Calu3 (cell line): Measurements from ENCODE around the gene IL6ST. TPM values are rescaled to one million over a fixed set of nuclear protein-coding genes. Genes with fewer than 3 reads are reported as not detected.

ENCODE experiments used
- BruUV-seq: library from RNA; stranded (reverse); fragments of 400-500 nt; replicated peaks from 2 replicates; lab custom pipeline; 2021; lab: Mats Ljungman, UMichigan
- CTCF ChIA-PET: fragments of 300-600 bp; sonication (Branson Sonifier 250); formaldehyde crosslinking; loops from one replicate; lab custom pipeline; 2022; ENCODE audit warnings: antibody characterized with exemption; lab: Charles Lee
- DNase-seq: peaks from one replicate; pipeline ENCODE4 v3.0.0; 2022
- H3K27ac Mint-ChIP-seq: one replicate; pipeline ENCODE4 v1.8.0; 2022; ENCODE audit warnings: mixed read lengths; ENCODE audit not compliant: unreplicated experiment
- H3K27me3 Mint-ChIP-seq: one replicate; pipeline ENCODE4 v1.8.0; 2022; ENCODE audit warnings: mixed read lengths; ENCODE audit not compliant: unreplicated experiment
- H3K36me3 Mint-ChIP-seq: one replicate; pipeline ENCODE4 v1.8.0; 2022; ENCODE audit warnings: mild to moderate bottlenecking, moderate library complexity, mixed read lengths; ENCODE audit not compliant: insufficient read depth, unreplicated experiment
- H3K4me1 Mint-ChIP-seq: one replicate; pipeline ENCODE4 v1.8.0; 2022; ENCODE audit warnings: mild to moderate bottlenecking, low read depth, mixed read lengths; ENCODE audit not compliant: unreplicated experiment
- H3K4me3 Mint-ChIP-seq: one replicate; pipeline ENCODE4 v1.8.0; 2022; ENCODE audit warnings: mild to moderate bottlenecking, low read depth, moderate library complexity, mixed read lengths; ENCODE audit not compliant: unreplicated experiment
- H3K9me3 Mint-ChIP-seq: one replicate; pipeline ENCODE4 v1.8.0; 2022; ENCODE audit warnings: low read depth, mixed read lengths; ENCODE audit not compliant: unreplicated experiment
- CTCF ChIP-seq: fragments of 200-600 bp; IDR thresholded peaks from one replicate; pipeline ENCODE4 v1.8.0; 2022; ENCODE audit warnings: antibody characterized with exemption; ENCODE audit not compliant: unreplicated experiment
- intact Hi-C: fragments of 100-400 bp; cut with micrococcal nuclease; formaldehyde crosslinking; loops from one replicate; pipeline ENCODE4 v1.10.0; 2022; ENCODE audit not compliant: unreplicated experiment
- total RNA-seq: library from RNA; stranded (reverse); gene quantifications from 2 replicates; pipeline ENCODE4 v1.2.3, GENCODE V29; 2022

IL6ST gene
- total RNA-seq, 1 experiment from 2014 or later = 100 TPM

- H3K4me3 Mint-ChIP-seq = no peak overlapping the region
- H3K27ac Mint-ChIP-seq = no peak overlapping the region
- CTCF ChIA-PET = no interaction called here
- intact Hi-C loops = no loop called here
- no peak for DNase-seq
- H3K36me3 Mint-ChIP-seq = peaks cover 9% of the 10 kb centered on the region
- no peak for TF ChIP-seq CTCF
- no peaks in the 10 kb centered on the region for H3K9me3 Mint-ChIP-seq
- no TSS peak for BruUV-seq
- H3K4me1 Mint-ChIP-seq = peaks cover 8% of the 10 kb centered on the region
- H3K27me3 Mint-ChIP-seq = no peaks in the 10 kb centered on the region
Measured at GRCh38 chr5:55973296-55973695, 21.5 kb downstream of the IL6ST start.

GRCh38 chr5:55969956-55970355 lies 24.8 kb downstream of the IL6ST start:
- no peak overlapping the region for H3K27ac Mint-ChIP-seq
- intact Hi-C loops = no loop called here
- no TSS peak for BruUV-seq
- H3K36me3 Mint-ChIP-seq = no peaks in the 10 kb centered on the region
- no peaks in the 10 kb centered on the region for H3K27me3 Mint-ChIP-seq
- no peak for TF ChIP-seq CTCF
- H3K9me3 Mint-ChIP-seq = no peaks in the 10 kb centered on the region
- CTCF ChIA-PET = no interaction called here
- peaks cover 8% of the 10 kb centered on the region for H3K4me1 Mint-ChIP-seq
- no peak overlapping the region for H3K4me3 Mint-ChIP-seq
- no peak for DNase-seq

- Mint-ChIP-seq H3K9me3 (no peaks in the 10 kb centered on the region), H3K27ac (no peak overlapping the region), H3K4me1 (peaks cover 8% of the 10 kb centered on the region), H3K27me3 (no peaks in the 10 kb centered on the region), H3K36me3 (peaks cover 3% of the 10 kb centered on the region), H3K4me3 (no peak overlapping the region)
- intact Hi-C loops = no loop called here
- DNase-seq = no peak
- TF ChIP-seq CTCF = no peak
- no TSS peak for BruUV-seq
- CTCF ChIA-PET = no interaction called here
Measured at GRCh38 chr5:55966284-55966683, 28.5 kb downstream of the IL6ST start.

GRCh38 chr5:55965525-55965924 lies 29.2 kb downstream of the IL6ST start:
- H3K27me3 Mint-ChIP-seq = no peaks in the 10 kb centered on the region
- intact Hi-C loops = no loop called here
- peaks cover 8% of the 10 kb centered on the region for H3K4me1 Mint-ChIP-seq
- CTCF ChIA-PET = interaction anchor here (0.7 kb wide), 1 partner anchor 1728 kb away, joined by 3 read pairs; no protein-coding TSS in a partner anchor
- no TSS peak for BruUV-seq
- no peak overlapping the region for H3K27ac Mint-ChIP-seq
- no peak for DNase-seq
- H3K9me3 Mint-ChIP-seq = no peaks in the 10 kb centered on the region
- no peak overlapping the region for H3K4me3 Mint-ChIP-seq
- TF ChIP-seq CTCF = no peak
- peaks cover 9% of the 10 kb centered on the region for H3K36me3 Mint-ChIP-seq
